Activated CD8-positive, alpha-beta memory T cell treated with anti-CD3 and anti-CD28 coated beads for 36 hours (primary cell): ENCODE results near the gene PHLDA3. TPM values are rescaled to one million over a fixed set of nuclear protein-coding genes. Genes with fewer than 3 reads are reported as not detected.
"Not testable (repeated sequence)": the region's sequence is repeated elsewhere in the genome, so short reads cannot be mapped to it uniquely, and the experiment has no call there.

Experiments used
- CTCF ChIA-PET: fragments of 350-600 bp; sonication (Branson Sonifier 250); formaldehyde crosslinking; loops from one replicate; lab custom pipeline; 2021; ENCODE audit warnings: antibody characterized with exemption; lab: Charles Lee
- POLR2A ChIA-PET: fragments of 350-600 bp; sonication (Branson Sonifier 250); formaldehyde crosslinking; loops from one replicate; lab custom pipeline; 2021; ENCODE audit warnings: antibody characterized with exemption; lab: Charles Lee
- total RNA-seq, 2 experiments: library from RNA; stranded (reverse); gene quantifications; one replicate each; pipeline ENCODE4 v1.2.3, GENCODE V29; 2021

The PHLDA3 gene
- total RNA-seq, 2 experiments from 2014 or later, result 8.7 to 9.7 TPM

DNA sequence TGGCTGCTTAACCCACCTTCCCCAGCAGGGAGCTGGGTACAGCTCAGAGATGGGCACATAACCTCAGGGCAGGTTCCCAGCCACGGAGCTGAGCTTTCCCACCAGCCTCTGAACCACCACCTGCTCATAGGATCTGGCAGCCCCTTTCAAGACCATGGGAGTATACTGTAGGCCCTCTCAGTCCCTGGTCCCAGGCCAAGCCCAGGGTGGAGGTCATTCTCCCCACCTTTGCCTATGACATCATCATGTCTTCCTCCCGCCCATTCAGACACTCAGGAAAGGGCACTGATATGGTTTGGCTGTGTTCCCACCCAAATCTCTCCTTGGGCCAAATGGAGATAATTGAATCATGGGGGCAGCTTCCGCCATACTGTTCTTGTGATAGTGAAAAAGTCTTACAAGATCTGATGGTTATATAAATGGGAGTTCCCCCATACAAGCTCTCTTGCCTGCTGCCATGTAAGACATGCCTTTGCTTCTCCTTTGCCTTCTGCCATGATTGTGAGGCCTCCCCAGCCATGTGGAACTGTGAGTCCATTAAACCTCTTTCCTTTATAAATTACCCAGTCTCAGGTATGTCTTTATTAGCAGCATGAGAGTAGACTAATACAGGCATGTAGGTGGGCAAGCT is 24.2 kb upstream of the PHLDA3 start:
- CTCF ChIA-PET, POLR2A ChIA-PET: not testable (repeated sequence)

DNA sequence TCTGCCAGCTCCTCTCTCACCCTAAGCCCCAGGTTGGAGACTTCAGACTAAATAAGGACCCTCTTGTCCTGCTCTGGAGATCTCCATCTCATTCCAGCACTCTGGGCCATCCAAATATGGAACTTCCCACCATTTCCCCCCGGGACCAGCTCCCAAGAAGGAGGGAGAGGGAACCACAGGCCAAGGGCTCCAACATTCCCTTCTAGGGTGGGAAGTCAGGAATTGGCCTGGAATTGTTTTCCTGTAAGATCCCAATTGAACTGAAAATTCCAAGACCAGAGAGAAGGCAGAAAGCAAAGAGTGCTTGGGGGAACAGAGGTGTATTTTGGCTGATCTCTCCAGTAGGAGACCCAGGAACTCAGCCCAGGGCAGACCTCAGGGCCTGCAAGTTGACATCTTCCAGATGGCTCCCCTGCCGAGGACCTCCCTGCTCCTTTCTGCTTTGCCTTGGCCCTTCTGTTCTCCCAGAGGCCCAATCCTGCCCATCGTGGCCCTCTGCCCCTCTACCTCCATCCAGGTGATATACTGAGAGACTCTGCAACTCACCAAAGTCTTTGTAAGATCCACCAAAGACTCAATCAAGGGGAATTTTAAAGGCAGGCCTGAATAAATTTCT is 23.0 kb upstream of the PHLDA3 start:
- ChIA-PET CTCF (interaction anchor here (1.9 to 2.7 kb wide), 2 partner anchors 10 to 21 kb away, joined by 10 to 12 read pairs; no protein-coding TSS in a partner anchor), POLR2A (no interaction called here)

- POLR2A ChIA-PET, result no interaction called here
- CTCF ChIA-PET, result interaction anchor here (1.9 to 2.7 kb wide), 2 partner anchors 8 to 22 kb away, joined by 10 to 12 read pairs; no protein-coding TSS in a partner anchor
Observed at GRCh38 chr1:201490708-201491131, 21.7 kb upstream of the PHLDA3 start.

GRCh38 chr1:201489643-201490261 is 20.8 kb upstream of the PHLDA3 start:
- POLR2A ChIA-PET, result interaction anchor here (0.5 kb wide), 1 partner anchor 43 kb away, joined by 4 read pairs; no protein-coding TSS in a partner anchor
- CTCF ChIA-PET, result interaction anchor here (0.6 to 2.7 kb wide), 2 partner anchors 23 to 669 kb away, joined by 3 to 12 read pairs; no protein-coding TSS in a partner anchor

DNA sequence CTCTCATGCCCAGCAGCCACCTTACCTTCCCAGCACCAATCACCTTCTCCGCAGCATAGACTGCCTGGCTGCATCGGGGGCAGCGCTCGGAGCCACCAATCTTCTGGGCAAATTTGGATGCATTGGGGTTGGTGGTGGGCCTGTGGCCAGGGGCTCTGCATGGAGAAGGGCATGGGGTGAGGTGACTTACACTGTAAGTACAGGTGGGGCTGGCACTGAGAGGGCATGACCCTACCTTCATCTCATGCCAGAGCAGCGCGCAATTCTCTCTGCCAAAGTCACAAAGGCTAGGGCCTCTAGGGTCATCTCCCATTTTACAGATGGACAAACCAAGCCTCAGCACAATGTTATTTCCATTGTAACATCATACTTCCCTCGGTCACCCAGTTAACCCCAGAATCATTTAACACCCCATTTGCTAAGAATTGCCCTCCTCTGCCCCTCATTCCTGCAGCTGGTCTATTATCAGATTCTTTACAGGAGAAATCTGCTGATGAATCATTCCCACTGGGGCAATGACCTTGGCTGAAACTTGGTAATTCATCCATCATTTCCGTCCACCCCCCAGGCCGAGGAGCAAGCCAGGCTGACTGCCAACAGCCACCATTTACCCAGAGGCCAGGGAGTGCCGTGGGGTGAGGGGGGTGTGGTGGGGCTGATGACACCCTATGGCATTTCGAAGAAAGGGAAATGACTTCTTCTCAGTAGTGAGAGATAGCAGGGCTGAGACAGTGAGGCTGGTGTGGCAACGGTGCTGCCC is 20.0 kb upstream of the PHLDA3 start:
- POLR2A ChIA-PET, result no interaction called here

GRCh38 chr1:201487742-201488141 is 18.8 kb upstream of the PHLDA3 start:
- CTCF ChIA-PET, result interaction anchor here (0.5 to 4.1 kb wide), 2 partner anchors 25 to 652 kb away, joined by 3 to 20 read pairs; no protein-coding TSS in a partner anchor
- POLR2A ChIA-PET, result no interaction called here

More for the DNA sequence above, 20.0 kb upstream of the PHLDA3 start:
- CTCF ChIA-PET, result interaction anchor here (2.7 to 4.1 kb wide), 2 partner anchors 24 kb away, joined by 12 to 20 read pairs; no protein-coding TSS in a partner anchor

GRCh38 chr1:201486187-201486586 is 17.2 kb upstream of the PHLDA3 start:
- CTCF ChIA-PET, result interaction anchor here (1.5 to 4.1 kb wide), 2 partner anchors 24 to 27 kb away, joined by 4 to 20 read pairs; no protein-coding TSS in a partner anchor
- POLR2A ChIA-PET, result no interaction called here

GRCh38 chr1:201485184-201485774 is 16.3 kb upstream of the PHLDA3 start:
- ChIA-PET POLR2A (no interaction called here), CTCF (interaction anchor here (1.5 to 4.1 kb wide), 2 partner anchors 25 to 27 kb away, joined by 4 to 20 read pairs; no protein-coding TSS in a partner anchor)

DNA sequence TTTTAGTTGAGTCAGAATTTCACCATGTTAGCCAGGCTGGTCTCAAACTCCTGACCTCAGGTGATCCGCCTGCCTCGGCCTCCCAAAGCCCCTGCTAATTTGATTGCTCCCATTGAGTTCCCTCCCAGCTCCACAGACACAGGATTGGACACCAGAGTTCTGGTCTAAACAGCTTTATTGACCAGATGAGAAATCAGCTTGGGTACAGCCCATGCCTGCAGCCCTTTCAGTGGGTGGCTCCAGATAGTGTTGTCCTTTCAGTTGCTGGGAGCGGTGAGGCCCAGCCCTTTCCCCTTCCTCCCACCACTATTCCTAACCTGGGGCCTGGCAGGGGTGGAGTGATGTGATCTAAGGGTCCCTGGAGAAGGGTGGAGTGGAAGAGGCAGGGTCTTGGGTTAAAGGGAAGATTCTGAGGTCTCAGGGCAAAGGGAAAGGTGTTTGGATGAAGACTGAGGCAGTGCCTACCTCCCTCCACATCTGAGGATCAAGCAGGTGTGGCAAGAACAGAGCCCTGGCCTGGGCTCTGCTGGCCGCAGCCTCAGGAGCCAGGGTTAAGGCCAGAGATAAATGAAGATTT is 14.5 kb upstream of the PHLDA3 start:
- ChIA-PET POLR2A (no interaction called here), CTCF (interaction anchor here (1.1 to 5.9 kb wide), 9 partner anchors 8 to 55 kb away, joined by 3 to 95 read pairs (median 16); partner anchors contain the start of gene CSRP1)

- POLR2A ChIA-PET, result no interaction called here
- CTCF ChIA-PET, result interaction anchor here (0.7 to 5.9 kb wide), 17 partner anchors 8 to 221 kb away, joined by 3 to 95 read pairs (median 6); partner anchors contain the start of gene CSRP1
Observed at GRCh38 chr1:201482755-201483154, 13.8 kb upstream of the PHLDA3 start.

GRCh38 chr1:201481761-201482493 is 12.9 kb upstream of the PHLDA3 start:
- ChIA-PET CTCF (interaction anchor here (0.6 to 5.9 kb wide), 25 partner anchors 9 to 222 kb away, joined by 3 to 95 read pairs (median 5); partner anchors contain the start of genes CSRP1 and PHLDA3), POLR2A (interaction anchor here (0.6 to 1.7 kb wide), 2 partner anchors 25 to 40 kb away, joined by 5 to 6 read pairs; partner anchors contain the start of gene CSRP1)

GRCh38 chr1:201481004-201481380 is 12.0 kb upstream of the PHLDA3 start:
- POLR2A ChIA-PET, result interaction anchor here (1.7 kb wide), 1 partner anchor 26 kb away, joined by 6 read pairs; the partner anchor contains the start of gene CSRP1
- CTCF ChIA-PET, result interaction anchor here (1.0 to 5.9 kb wide), 14 partner anchors 10 to 51 kb away, joined by 3 to 95 read pairs (median 12); partner anchors contain the start of gene CSRP1

- ChIA-PET POLR2A (no interaction called here), CTCF (interaction anchor here (1.3 to 5.9 kb wide), 10 partner anchors 16 to 44 kb away, joined by 3 to 95 read pairs (median 15); partner anchors contain the start of gene CSRP1)
Observed at GRCh38 chr1:201480231-201481003, 11.4 kb upstream of the PHLDA3 start.

GRCh38 chr1:201479201-201479730 is 10.3 kb upstream of the PHLDA3 start:
- POLR2A ChIA-PET, result no interaction called here
- CTCF ChIA-PET, result interaction anchor here (3.9 to 5.9 kb wide), 2 partner anchors 31 to 35 kb away, joined by 16 to 95 read pairs; no protein-coding TSS in a partner anchor

- POLR2A ChIA-PET, result not testable (repeated sequence)
- CTCF ChIA-PET, result interaction anchor here (1.4 to 5.9 kb wide), 3 partner anchors 31 to 35 kb away, joined by 3 to 95 read pairs (median 6); no protein-coding TSS in a partner anchor
Observed at GRCh38 chr1:201478666-201479065, 9.7 kb upstream of the PHLDA3 start.
